ENCODE measurements around the gene PIR. TPM values are rescaled to one million over a fixed set of nuclear protein-coding genes. Genes with fewer than 3 reads are reported as not detected.

Gene PIR
- total and polyA plus RNA-seq, 12 donors = 11.9 to 48.6 (median 21.4) TPM

DNA sequence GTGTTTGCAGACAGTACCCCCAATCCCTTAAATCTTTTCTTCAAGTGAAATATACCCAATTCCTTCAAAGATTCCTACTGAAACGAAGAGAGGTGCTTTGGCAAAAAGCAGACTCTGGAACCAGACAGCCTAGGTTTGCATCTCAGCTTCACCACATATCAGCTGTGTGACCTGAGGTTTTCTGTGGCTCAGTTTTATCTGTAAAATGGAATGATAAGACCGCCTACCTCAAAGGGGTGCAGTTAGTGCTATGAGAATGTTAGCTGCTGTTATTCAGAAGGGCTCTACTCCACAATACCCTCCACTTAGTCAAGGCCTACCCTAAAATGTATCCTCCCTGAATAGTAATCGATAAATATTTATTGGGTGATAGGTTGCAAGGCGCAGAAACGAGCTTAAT lies 664 bp downstream of the PIR start:
- no peaks in the 10 kb centered on the region for H3K36me3 ChIP-seq (replicated peaks in 1 of 2)
- peaks cover 18% of the 10 kb centered on the region for H3K27me3 ChIP-seq
- intact Hi-C loops (cut with DNase I) = loop anchor here in 1 of 2 donors (10.0 kb wide), 1 partner anchor 72 kb away; no protein-coding TSS in a partner anchor
- no peak for TF ChIP-seq POLR2A (IDR thresholded peaks at IDR 0.05)
- TF ChIP-seq, protein P1, sequence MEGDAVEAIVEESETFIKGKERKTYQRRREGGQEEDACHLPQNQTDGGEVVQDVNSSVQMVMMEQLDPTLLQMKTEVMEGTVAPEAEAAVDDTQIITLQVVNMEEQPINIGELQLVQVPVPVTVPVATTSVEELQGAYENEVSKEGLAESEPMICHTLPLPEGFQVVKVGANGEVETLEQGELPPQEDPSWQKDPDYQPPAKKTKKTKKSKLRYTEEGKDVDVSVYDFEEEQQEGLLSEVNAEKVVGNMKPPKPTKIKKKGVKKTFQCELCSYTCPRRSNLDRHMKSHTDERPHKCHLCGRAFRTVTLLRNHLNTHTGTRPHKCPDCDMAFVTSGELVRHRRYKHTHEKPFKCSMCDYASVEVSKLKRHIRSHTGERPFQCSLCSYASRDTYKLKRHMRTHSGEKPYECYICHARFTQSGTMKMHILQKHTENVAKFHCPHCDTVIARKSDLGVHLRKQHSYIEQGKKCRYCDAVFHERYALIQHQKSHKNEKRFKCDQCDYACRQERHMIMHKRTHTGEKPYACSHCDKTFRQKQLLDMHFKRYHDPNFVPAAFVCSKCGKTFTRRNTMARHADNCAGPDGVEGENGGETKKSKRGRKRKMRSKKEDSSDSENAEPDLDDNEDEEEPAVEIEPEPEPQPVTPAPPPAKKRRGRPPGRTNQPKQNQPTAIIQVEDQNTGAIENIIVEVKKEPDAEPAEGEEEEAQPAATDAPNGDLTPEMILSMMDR (IDR thresholded peaks at IDR 0.05) = no peak
- H3K4me1 ChIP-seq (replicated peaks in 1 of 2) = no peaks in the 10 kb centered on the region
- H3K4me3 ChIP-seq = peak overlapping the region in 2 of 4 donors; percentile 35 to 64
- peak overlapping the region in 1 of 5 donors; percentile 77 for H3K27ac ChIP-seq
- no peaks in the 10 kb centered on the region for H3K9me3 ChIP-seq (replicated peaks in 1 of 3)
- no peak for DNase-seq
- WGBS, 4 donors = 58 to 84% (median 72%) methylated on average over 4 to 5 of the region's 5 CpGs

DNA sequence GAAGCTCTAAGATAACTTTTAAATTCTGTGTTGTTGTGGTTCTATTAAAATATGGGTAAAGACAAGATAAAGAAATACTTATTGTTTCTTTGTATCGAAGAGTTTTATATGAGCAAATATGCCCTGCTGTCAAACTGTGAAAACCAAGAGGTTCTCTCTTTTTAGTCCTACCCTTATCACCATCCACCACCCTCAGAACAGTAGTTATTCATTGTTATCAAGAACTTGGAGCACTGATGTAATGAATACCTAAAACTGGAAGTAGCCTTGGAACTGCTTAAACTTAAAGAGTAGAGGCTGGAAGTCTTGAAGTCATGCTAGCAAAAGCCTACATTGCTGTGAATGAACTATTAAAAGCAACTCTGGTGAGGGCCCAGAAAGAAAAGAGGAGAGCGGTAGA lies 9.2 kb downstream of the PIR start:
- Histone ChIP-seq H3K4me3 (no peak overlapping the region), H3K27ac (no peak overlapping the region), H3K27me3 (peaks cover 3% of the 10 kb centered on the region), H3K36me3 (replicated peaks in 1 of 2) (no peaks in the 10 kb centered on the region), H3K4me1 (replicated peaks in 1 of 2) (no peaks in the 10 kb centered on the region), H3K9me3 (replicated peaks in 1 of 3) (no peaks in the 10 kb centered on the region)
- 89 to 98% (median 93%) methylated on average over 2 of the region's 2 CpGs for WGBS, 4 donors
- TF ChIP-seq, protein P1 (IDR thresholded peaks at IDR 0.05) = no peak
- TF ChIP-seq POLR2A (IDR thresholded peaks at IDR 0.05) = no peak
- intact Hi-C loops (cut with DNase I) = no loop called here
- DNase-seq = no peak

DNA sequence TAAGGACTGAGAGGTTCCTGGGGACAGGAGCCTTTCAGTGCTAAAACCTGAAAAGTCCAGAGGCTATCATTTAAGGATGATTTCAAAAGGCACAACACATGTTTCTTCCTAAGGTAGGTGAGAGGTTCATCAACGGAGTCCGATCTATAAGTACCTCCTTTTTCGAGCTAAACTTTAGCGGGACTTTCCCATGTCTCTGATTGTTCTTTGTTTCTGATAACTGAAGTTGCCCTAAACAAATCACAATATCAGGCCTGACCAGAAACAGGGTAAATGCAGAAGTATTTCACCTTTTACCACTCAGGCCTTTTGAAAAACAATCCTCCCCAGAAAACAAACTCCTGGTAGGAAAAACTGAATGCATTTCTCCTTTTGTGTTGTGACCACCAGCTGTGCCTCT lies 17.6 kb downstream of the PIR start:
- TF ChIP-seq POLR2A (IDR thresholded peaks at IDR 0.05) = no peak
- TF ChIP-seq, protein P1 (IDR thresholded peaks at IDR 0.05) = no peak
- DNase-seq = no peak
- Histone ChIP-seq H3K27ac (no peak overlapping the region), H3K9me3 (replicated peaks in 1 of 3) (no peaks in the 10 kb centered on the region), H3K36me3 (replicated peaks in 1 of 2) (no peaks in the 10 kb centered on the region), H3K27me3 (peaks cover 13% of the 10 kb centered on the region), H3K4me1 (replicated peaks in 1 of 2) (no peaks in the 10 kb centered on the region), H3K4me3 (no peak overlapping the region)
- intact Hi-C loops (cut with DNase I) = loop anchor here in 1 of 2 donors (10.0 kb wide), 1 partner anchor 89 kb away; no protein-coding TSS in a partner anchor
- 73 to 93% (median 84%) methylated on average over 4 of the region's 4 CpGs for WGBS, 4 donors

DNA sequence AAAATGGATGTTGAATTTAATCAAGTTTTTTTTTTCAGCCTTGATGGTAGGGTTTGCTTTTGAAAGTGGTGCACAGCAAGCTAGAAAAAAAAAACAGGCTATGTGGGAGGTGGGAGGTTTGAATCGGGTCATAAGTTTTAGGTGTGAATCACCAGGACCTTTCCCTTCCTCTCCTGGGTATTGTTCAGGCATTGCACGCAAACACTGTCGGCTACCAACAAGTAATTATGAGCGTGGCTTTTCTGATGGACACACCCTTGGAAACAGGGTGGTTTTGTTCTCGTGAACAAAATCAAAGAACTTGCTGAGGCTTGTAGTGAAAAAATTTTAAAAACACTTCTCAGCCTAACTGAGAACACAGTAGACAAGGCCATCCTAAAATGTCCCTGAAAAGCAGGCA lies 18.1 kb downstream of the PIR start:
- intact Hi-C loops (cut with DNase I) = loop anchor here in 1 of 2 donors (10.0 kb wide), 1 partner anchor 90 kb away; no protein-coding TSS in a partner anchor
- no peaks in the 10 kb centered on the region for H3K4me1 ChIP-seq (replicated peaks in 1 of 2)
- H3K27ac ChIP-seq = no peak overlapping the region
- DNase-seq = no peak
- WGBS, 4 donors = 67 to 90% (median 76%) methylated on average over 5 of the region's 5 CpGs
- no peak overlapping the region for H3K4me3 ChIP-seq
- no peaks in the 10 kb centered on the region for H3K9me3 ChIP-seq (replicated peaks in 1 of 3)
- TF ChIP-seq POLR2A (IDR thresholded peaks at IDR 0.05) = no peak
- no peaks in the 10 kb centered on the region for H3K36me3 ChIP-seq (replicated peaks in 1 of 2)
- H3K27me3 ChIP-seq = peaks cover 13% of the 10 kb centered on the region

DNA sequence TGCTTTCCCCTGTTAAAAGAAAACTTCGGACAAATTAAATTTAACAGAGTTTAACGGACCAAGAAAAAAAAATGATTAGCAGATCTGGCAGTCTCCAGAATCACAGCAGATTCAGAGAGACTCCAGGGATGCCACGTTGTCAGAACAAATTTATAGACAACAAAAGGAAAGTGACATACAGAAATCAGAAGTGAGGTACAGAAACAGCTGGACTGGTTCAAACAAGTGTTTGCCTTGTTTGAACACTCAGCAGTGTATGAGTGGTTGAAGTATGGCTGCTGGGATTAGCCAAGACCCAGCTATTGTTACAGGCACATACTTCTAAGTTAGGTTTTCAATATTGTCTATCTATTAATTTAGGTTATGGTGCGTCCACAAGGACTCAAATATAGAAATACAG lies 19.1 kb downstream of the PIR start:
- Histone ChIP-seq H3K4me3 (no peak overlapping the region), H3K36me3 (replicated peaks in 1 of 2) (no peaks in the 10 kb centered on the region), H3K9me3 (replicated peaks in 1 of 3) (no peaks in the 10 kb centered on the region), H3K27me3 (peaks cover 13% of the 10 kb centered on the region), H3K4me1 (replicated peaks in 1 of 2) (no peaks in the 10 kb centered on the region), H3K27ac (no peak overlapping the region)
- 75 to 93% (median 86%) methylated on average over 4 of the region's 4 CpGs for WGBS, 4 donors
- DNase-seq = no peak
- TF ChIP-seq, protein P1 (IDR thresholded peaks at IDR 0.05) = no peak
- no peak for TF ChIP-seq POLR2A (IDR thresholded peaks at IDR 0.05)
- intact Hi-C loops (cut with DNase I) = loop anchor here in 1 of 2 donors (10.0 kb wide), 1 partner anchor 91 kb away; no protein-coding TSS in a partner anchor

Data from adrenal gland (tissue), 12 donors.